Neural cell (in vitro differentiated cells): Measurements from ENCODE around the gene EML5. TPM values are rescaled to one million over a fixed set of nuclear protein-coding genes. Genes with fewer than 3 reads are reported as not detected.

ENCODE experiments used
- H2AFZ ChIP-seq: fragments of 200-600, 300-800 bp; sonication (generic), shearing (Covaris generic); 2 replicates; pipeline ENCODE4 v1.6.0; 2014; ENCODE audit warnings: low read depth, mild to moderate bottlenecking, antibody characterized with exemption, low read length, moderate library complexity
- H3F3A ChIP-seq: fragments of 200-600 bp; shearing (Covaris generic); 2 replicates; pipeline ENCODE4 v1.6.1; 2016; ENCODE audit warnings: mild to moderate bottlenecking, moderate library complexity, mixed read lengths, antibody characterized with exemption, low read length; ENCODE audit not compliant: insufficient read depth, poor library complexity, severe bottlenecking
- H3K27ac ChIP-seq: fragments of 200-600, 300-800 bp; sonication (generic), shearing (Covaris generic); 2 replicates; pipeline ENCODE4 v1.5.1; 2014; ENCODE audit warnings: mild to moderate bottlenecking, low read length, moderate library complexity
- H3K27me3 ChIP-seq: fragments of 300-800, 200-600 bp; sonication (generic), shearing (Covaris generic); 2 replicates; pipeline ENCODE4 v1.6.0; 2014; ENCODE audit warnings: mild to moderate bottlenecking, low read depth, low read length, moderate library complexity; ENCODE audit not compliant: insufficient read depth
- H3K36me3 ChIP-seq: fragments of 300-800, 200-600 bp; sonication (generic), shearing (Covaris generic); 2 replicates; pipeline ENCODE4 v1.5.1; 2014; ENCODE audit warnings: mild to moderate bottlenecking, antibody characterized with exemption, low read length, moderate library complexity; ENCODE audit not compliant: insufficient read depth
- H3K4me2 ChIP-seq: fragments of 300-800, 200-600 bp; sonication (generic), shearing (Covaris generic); 2 replicates; pipeline ENCODE4 v1.6.0; 2014; ENCODE audit warnings: mild to moderate bottlenecking, low read length
- H3K4me3 ChIP-seq: fragments of 300-800, 200-600 bp; sonication (generic), shearing (Covaris generic); 2 replicates; pipeline ENCODE4 v1.5.1; 2014; ENCODE audit warnings: mild to moderate bottlenecking, low read length, moderate library complexity
- H3K79me2 ChIP-seq: fragments of 200-600 bp; shearing (Covaris generic); replicated peaks from 2 replicates; pipeline ENCODE4 v1.6.0; 2014; ENCODE audit warnings: mild to moderate bottlenecking, low read length, moderate library complexity; ENCODE audit not compliant: insufficient read depth
- H3K9ac ChIP-seq: fragments of 300-800, 200-600 bp; sonication (generic), shearing (Covaris generic); 2 replicates; pipeline ENCODE4 v1.6.1; 2016; ENCODE audit warnings: mild to moderate bottlenecking, low read length, mixed read lengths
- H3K9me2 ChIP-seq: fragments of 200-600 bp; shearing (Covaris generic); 2 replicates; pipeline ENCODE4 v1.6.1; 2016; ENCODE audit warnings: mild to moderate bottlenecking, low read length, mixed read lengths; ENCODE audit not compliant: insufficient read depth
- H3K9me3 ChIP-seq: fragments of 200-600, 300-800 bp; sonication (generic), shearing (Covaris generic); 2 replicates; pipeline ENCODE4 v1.6.1; 2016; ENCODE audit warnings: mild to moderate bottlenecking, mixed run types, low read length, moderate library complexity, mixed read lengths
- H4K20me1 ChIP-seq: fragments of 200-600 bp; shearing (Covaris generic); 2 replicates; pipeline ENCODE4 v1.6.1; 2016; ENCODE audit warnings: mild to moderate bottlenecking, mixed run types; ENCODE audit not compliant: insufficient read depth
- EP300 ChIP-seq: fragments of 450-650 bp; conservative IDR thresholded peaks from 2 replicates; pipeline ENCODE4 v1.6.1; 2014; ENCODE audit warnings: antibody characterized with exemption, mild to moderate bottlenecking, moderate library complexity; ENCODE audit not compliant: poor library complexity, severe bottlenecking
- EZH2 ChIP-seq: fragments of 200-600, 300-800 bp; shearing (Covaris generic), sonication (generic); IDR thresholded peaks from 2 replicates; pipeline ENCODE4 v1.6.1; 2014; ENCODE audit warnings: antibody characterized with exemption, low read length, borderline replicate concordance, mild to moderate bottlenecking; ENCODE audit not compliant: insufficient read depth, poor library complexity, severe bottlenecking
- MXI1 ChIP-seq: fragments of 450-650 bp; conservative IDR thresholded peaks from 2 replicates; pipeline ENCODE4 v1.6.1; 2014; ENCODE audit warnings: antibody characterized with exemption, mild to moderate bottlenecking; ENCODE audit not compliant: poor library complexity, severe bottlenecking
- POLR2AphosphoS5 ChIP-seq: IDR thresholded peaks from 2 replicates; pipeline ENCODE4 v1.6.1; 2012
- RAD21 ChIP-seq: fragments of 450-650 bp; conservative IDR thresholded peaks from 2 replicates; pipeline ENCODE4 v1.6.1; 2014; ENCODE audit warnings: antibody characterized with exemption, mild to moderate bottlenecking, moderate library complexity
- REST ChIP-seq: IDR thresholded peaks from 2 replicates; pipeline ENCODE4 v1.6.1; 2012; ENCODE audit warnings: borderline replicate concordance
- SMC3 ChIP-seq: fragments of 450-650 bp; conservative IDR thresholded peaks from 2 replicates; pipeline ENCODE4 v1.6.1; 2014; ENCODE audit warnings: antibody characterized with exemption, mild to moderate bottlenecking, moderate library complexity; ENCODE audit not compliant: poor library complexity
- TAF1 ChIP-seq: IDR thresholded peaks from 2 replicates; pipeline ENCODE4 v1.6.1; 2012; ENCODE audit warnings: low read depth
- polyA plus RNA-seq: library from polyadenylated mRNA; depleted of rRNA; stranded (reverse); fragments of >200 nt; gene quantifications from 2 replicates; pipeline ENCODE4 v1.2.3, GENCODE V29; 2014
- TF ChIP-seq, protein P1 (sequence below): fragments of 450-650 bp; IDR thresholded peaks from 2 replicates; pipeline ENCODE4 v1.5.1; 2014; ENCODE audit warnings: antibody characterized with exemption, mild to moderate bottlenecking, moderate library complexity; ENCODE audit not compliant: poor library complexity, severe bottlenecking

The EML5 gene
- polyA plus RNA-seq, 1 donor from 2014 or later, result 27.5 TPM

- Histone ChIP-seq H3K79me2 (no peaks in the 10 kb centered on the region), H2AFZ (no peak overlapping the region), H3K9ac (no peak overlapping the region), H3K27ac (no peak overlapping the region), H4K20me1 (no peaks in the 10 kb centered on the region), H3K4me3 (no peak overlapping the region), H3K27me3 (no peaks in the 10 kb centered on the region), H3K9me2 (no peaks in the 10 kb centered on the region), H3K9me3 (no peaks in the 10 kb centered on the region), H3F3A (no peaks in the 10 kb centered on the region), H3K36me3 (no peaks in the 10 kb centered on the region), H3K4me2 (no peak overlapping the region)
- TF ChIP-seq REST (no peak), MXI1 (no peak), EZH2 (no peak), TAF1 (no peak), RAD21 (no peak), EP300 (no peak), SMC3 (no peak), POLR2AphosphoS5 (no peak)
- TF ChIP-seq, protein P1, sequence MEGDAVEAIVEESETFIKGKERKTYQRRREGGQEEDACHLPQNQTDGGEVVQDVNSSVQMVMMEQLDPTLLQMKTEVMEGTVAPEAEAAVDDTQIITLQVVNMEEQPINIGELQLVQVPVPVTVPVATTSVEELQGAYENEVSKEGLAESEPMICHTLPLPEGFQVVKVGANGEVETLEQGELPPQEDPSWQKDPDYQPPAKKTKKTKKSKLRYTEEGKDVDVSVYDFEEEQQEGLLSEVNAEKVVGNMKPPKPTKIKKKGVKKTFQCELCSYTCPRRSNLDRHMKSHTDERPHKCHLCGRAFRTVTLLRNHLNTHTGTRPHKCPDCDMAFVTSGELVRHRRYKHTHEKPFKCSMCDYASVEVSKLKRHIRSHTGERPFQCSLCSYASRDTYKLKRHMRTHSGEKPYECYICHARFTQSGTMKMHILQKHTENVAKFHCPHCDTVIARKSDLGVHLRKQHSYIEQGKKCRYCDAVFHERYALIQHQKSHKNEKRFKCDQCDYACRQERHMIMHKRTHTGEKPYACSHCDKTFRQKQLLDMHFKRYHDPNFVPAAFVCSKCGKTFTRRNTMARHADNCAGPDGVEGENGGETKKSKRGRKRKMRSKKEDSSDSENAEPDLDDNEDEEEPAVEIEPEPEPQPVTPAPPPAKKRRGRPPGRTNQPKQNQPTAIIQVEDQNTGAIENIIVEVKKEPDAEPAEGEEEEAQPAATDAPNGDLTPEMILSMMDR, result no peak
Observed at GRCh38 chr14:88660056-88660455, 132.7 kb downstream of the EML5 start.

DNA sequence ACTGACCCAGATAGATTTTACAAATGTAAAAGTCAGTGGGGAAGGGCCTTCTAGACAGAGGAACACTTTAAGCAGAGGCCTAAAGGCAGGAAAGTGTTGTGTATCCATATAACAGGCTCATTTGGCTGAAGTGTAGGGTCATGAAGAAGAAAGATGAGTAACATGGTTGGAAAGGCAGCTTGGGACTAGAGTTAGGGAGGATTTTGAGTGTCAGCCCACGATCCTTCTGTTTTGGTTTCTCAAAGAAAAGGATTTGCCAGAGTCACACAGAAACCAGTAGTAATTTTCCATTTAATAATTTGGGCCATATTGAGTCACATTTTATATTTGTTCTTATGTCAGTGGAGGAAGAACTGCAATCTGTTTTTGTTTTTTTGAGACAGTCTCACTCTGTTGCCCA lies 153.5 kb downstream of the EML5 start:
- TF ChIP-seq RAD21 (no peak), TAF1 (no peak), EP300 (no peak), POLR2AphosphoS5 (no peak), REST (no peak), MXI1 (no peak), SMC3 (no peak), EZH2 (no peak)
- TF ChIP-seq, protein P1, result no peak
- Histone ChIP-seq H3K4me2 (no peak overlapping the region), H3K9me2 (no peaks in the 10 kb centered on the region), H3K9ac (no peak overlapping the region), H3K9me3 (no peaks in the 10 kb centered on the region), H3K36me3 (no peaks in the 10 kb centered on the region), H3K4me3 (no peak overlapping the region), H3K79me2 (no peaks in the 10 kb centered on the region), H3K27me3 (no peaks in the 10 kb centered on the region), H2AFZ (no peak overlapping the region), H3F3A (no peaks in the 10 kb centered on the region), H4K20me1 (no peaks in the 10 kb centered on the region), H3K27ac (no peak overlapping the region)
